HG02610 (cell line): ENCODE results near the gene FBXO28.

Experiments
- ATAC-seq: cut with Tn5 transposase; IDR thresholded peaks from one replicate; pipeline ENCODE4 v1.9.1; 2021; ENCODE audit warnings: mild to moderate bottlenecking, moderate library complexity; ENCODE audit not compliant: unreplicated experiment

The FBXO28 gene

GRCh38 chr1:224092601-224093000 is 21.3 kb upstream of the FBXO28 start:
- no peak for ATAC-seq

DNA sequence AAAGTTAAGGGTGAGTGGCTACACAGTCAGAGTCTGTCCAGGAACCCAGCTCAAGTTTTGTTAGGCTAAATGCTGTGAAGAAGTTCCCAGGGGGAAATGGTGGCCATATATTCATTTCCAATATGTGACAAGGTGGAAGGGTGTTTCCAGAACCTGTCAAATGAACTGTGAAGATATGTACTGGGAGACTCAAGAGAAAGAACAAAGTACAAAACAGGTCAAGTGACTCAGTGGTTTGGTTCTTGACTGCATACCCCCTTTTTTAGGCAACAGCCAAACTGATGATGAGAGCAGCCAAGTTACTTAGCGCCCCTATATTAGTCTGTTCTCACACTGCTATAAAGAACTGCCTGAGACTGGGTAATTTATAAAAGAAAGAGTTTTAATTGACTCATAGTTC is 18.6 kb upstream of the FBXO28 start:
- no peak for ATAC-seq

GRCh38 chr1:224095867-224096266 is 18.0 kb upstream of the FBXO28 start:
- no peak for ATAC-seq

DNA sequence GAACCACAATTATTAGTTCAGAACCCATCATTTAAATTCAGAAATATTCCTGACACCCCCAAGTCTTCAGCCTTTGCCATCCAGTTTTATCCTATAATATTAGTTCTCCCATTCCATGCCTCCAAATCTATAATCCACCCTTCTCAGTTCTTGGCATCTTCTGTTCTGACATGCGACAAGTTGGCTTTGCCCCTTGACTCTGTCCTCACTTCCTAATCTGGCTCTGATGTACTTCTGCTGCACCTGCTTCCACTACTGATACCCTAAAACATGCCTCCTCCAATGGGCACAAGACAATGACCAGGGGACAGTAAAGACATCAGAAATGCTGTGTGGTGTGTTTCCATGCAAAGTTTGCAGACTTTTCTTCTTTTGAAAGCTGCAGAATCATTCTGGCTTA is 17.1 kb upstream of the FBXO28 start:
- no peak for ATAC-seq

GRCh38 chr1:224098007-224098406 is 15.9 kb upstream of the FBXO28 start:
- no peak for ATAC-seq

- ATAC-seq = peak; percentile 79
Measured at GRCh38 chr1:224106568-224107281, 7.2 kb upstream of the FBXO28 start.

- ATAC-seq = no peak
Measured at GRCh38 chr1:224107282-224107625, 6.7 kb upstream of the FBXO28 start.

- no peak for ATAC-seq
Measured at GRCh38 chr1:224108991-224109390, 4.9 kb upstream of the FBXO28 start.

DNA sequence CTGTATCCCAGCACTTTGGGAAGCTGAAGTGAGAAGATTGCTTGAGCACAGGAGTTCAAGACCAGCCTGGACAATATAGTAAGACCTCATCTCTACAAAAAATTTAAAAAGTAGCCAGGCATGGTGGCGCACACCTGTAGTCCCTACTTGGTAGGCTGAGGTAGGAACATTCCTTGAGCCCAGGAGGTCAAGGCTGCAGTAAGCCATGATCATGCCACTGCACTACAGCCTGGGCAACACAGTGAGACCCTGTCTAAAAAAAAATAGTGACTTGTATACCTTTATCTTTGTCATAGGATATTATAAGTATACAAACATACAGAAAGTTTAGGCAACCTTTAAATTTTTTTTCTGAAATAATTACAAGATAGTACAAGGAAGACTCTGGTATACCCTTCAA is 3.9 kb upstream of the FBXO28 start:
- no peak for ATAC-seq

DNA sequence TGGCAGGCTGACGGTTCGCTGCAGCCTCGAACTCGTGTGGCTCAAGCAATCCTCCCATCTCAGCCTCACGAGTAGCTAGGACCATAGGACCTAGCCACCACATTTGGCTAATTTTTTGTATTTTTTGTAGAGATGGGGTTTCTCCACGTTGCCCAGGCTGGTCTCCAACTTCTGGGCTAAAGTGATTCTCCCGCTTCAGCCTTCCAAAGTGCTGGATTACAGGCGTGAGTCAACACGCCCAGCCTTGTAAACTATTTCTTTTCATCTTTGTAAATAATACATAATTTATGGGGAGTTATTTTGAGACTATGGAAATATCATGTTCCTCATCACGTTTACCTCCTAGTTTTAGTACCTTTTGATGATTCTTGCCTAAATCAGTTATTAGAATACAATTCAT is 906 bp upstream of the FBXO28 start:
- no peak for ATAC-seq

DNA sequence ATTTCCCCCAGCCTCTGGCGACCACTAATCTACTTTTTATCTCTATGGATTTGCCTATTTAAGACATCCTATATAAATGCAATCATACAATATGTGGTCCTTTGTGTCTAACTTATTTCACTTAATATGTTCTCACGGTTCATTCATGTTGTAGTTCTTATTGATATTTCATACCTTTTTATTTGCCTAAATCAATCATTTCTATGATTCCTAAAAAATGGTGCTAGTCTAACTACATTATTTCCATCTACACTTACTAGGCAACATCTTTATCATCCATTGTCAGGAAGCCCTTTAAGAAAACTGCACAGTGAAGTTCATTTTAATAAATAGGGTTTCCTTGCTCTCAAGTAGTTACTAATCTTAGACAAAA is 380 bp upstream of the FBXO28 start:
- ATAC-seq = no peak

DNA sequence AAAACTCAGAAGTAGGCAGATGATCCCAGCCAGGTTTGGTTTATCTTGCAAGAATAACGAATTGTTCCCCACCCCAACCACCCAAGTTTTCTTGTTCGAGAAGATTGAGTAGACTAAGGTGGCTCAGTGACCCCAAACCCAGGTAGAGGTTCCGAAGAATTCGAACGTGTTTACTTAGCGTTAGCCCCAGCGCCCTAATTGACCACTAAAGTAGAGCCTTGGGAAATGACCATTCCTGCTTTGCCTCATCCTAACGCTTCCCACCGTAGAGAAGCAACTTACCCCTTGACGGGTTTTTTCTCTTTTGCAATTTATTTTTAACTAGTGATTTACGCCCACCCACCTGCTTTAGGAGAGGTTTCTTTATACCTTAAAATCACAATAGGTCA is 870 bp downstream of the FBXO28 start:
- peak; percentile 3 for ATAC-seq

DNA sequence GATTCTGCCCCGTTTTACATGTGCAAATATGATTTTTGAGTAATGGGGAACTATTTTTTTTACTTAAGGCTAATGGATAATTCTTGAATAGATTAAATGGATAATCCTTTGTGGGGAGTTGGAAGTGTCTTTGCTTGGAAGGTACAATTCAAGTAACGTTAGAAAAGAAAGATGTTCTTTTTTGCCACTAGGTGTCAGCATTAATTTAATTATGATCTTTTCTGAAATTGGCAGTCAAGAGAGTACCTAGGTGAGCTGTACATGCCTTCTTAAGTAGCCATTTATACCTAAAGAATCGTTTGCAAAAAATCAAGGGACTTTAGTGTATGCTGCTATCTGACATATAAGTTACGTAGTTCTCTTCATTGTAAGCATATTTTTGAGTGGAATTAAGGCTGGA is 2.2 kb downstream of the FBXO28 start:
- ATAC-seq = peak; percentile 35

GRCh38 chr1:224118688-224119087 is 4.8 kb downstream of the FBXO28 start:
- ATAC-seq = no peak

- ATAC-seq = no peak
Measured at GRCh38 chr1:224123136-224123535, 9.2 kb downstream of the FBXO28 start.

DNA sequence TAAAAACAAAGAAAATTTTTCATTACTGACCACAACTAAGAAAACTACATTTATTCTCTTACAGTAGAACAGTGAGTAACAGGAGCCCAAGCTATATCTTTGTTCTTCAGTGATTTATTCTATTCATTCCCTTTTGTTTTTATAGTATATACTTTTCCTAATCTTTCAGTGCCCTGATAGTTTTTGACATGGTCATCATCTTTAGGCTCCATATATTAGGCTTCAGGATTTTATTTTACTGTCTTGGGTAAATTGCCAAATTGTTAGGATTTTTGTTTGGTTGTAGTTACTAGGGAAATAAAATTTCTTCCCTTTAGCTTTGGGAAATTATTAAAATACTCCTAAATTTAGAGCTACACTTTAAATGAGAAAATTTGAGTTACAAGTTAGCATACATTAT is 10.3 kb downstream of the FBXO28 start:
- ATAC-seq = no peak

- no peak for ATAC-seq
Measured at GRCh38 chr1:224127925-224128819, 14.3 kb downstream of the FBXO28 start.

DNA sequence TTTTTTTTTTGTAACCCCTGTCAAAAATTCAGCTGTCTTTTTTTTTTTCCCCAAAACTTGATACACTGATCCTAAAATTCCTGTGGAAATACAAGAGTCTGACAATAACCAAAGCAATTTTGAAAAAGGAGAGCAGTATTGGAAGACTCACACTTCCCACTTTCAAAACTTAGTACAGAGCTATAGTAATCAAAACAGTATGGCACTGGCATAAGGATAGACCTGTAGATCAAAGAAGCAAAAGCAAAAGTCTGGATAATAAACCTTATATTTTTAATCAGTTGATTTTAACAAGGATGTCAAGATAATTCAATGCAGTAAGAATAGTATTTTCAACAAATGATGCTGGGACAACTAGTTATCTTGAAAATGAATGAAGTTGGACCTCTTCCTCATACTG is 17.3 kb downstream of the FBXO28 start:
- no peak for ATAC-seq

GRCh38 chr1:224132901-224133300 is 19.0 kb downstream of the FBXO28 start:
- no peak for ATAC-seq

GRCh38 chr1:224133741-224134299 is 19.9 kb downstream of the FBXO28 start:
- no peak for ATAC-seq

DNA sequence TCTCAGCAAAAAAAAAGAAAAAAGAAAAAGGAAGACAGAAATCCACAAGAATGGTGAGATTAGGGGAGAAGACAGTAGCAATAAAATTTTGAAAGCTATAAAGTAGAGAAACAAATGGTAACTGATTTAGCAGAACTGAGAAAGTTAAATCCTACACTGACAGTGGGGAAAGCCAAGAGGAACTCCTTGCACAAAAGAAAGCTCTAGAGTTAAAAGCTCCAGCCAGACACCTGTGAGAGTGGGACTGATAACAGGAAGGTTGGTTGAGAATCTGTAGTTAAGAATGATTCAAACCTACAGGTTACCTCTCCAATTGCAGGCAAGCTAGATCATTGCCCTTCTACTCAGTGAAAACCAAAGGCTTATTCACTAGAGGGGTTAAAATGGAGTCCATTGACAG is 23.6 kb downstream of the FBXO28 start:
- ATAC-seq = no peak

GRCh38 chr1:224138198-224138597 is 24.3 kb downstream of the FBXO28 start:
- no peak for ATAC-seq
